GM18517 (cell line): ENCODE data around the gene DAAM1.

Experiments used
- ATAC-seq: cut with Tn5 transposase; IDR thresholded peaks from one replicate; pipeline ENCODE4 v1.9.1; 2021; ENCODE audit warnings: mild to moderate bottlenecking, moderate library complexity; ENCODE audit not compliant: unreplicated experiment

The DAAM1 gene

GRCh38 chr14:59358102-59358501 lies 169.6 kb downstream of the DAAM1 start:
- no peak for ATAC-seq

GRCh38 chr14:59358784-59359183 lies 170.3 kb downstream of the DAAM1 start:
- ATAC-seq, result no peak

- ATAC-seq, result no peak
Measured at GRCh38 chr14:59359431-59360124, 171.1 kb downstream of the DAAM1 start.

GRCh38 chr14:59360233-59360632 lies 171.8 kb downstream of the DAAM1 start:
- no peak for ATAC-seq

GRCh38 chr14:59360923-59361794 lies 172.7 kb downstream of the DAAM1 start:
- ATAC-seq, result no peak

- ATAC-seq, result no peak
Measured at GRCh38 chr14:59362513-59362912, 174.0 kb downstream of the DAAM1 start.

GRCh38 chr14:59363531-59364226 lies 175.2 kb downstream of the DAAM1 start:
- ATAC-seq, result no peak

- ATAC-seq, result no peak
Measured at GRCh38 chr14:59370158-59370742, 181.8 kb downstream of the DAAM1 start.

GRCh38 chr14:59371771-59372170 lies 183.3 kb downstream of the DAAM1 start:
- ATAC-seq, result no peak

- ATAC-seq, result no peak
Measured at GRCh38 chr14:59374048-59374447, 185.6 kb downstream of the DAAM1 start.

GRCh38 chr14:59376686-59377085 lies 188.2 kb downstream of the DAAM1 start:
- ATAC-seq, result no peak

- ATAC-seq, result no peak
Measured at GRCh38 chr14:59377491-59377890, 189.0 kb downstream of the DAAM1 start.

GRCh38 chr14:59377991-59378601 lies 189.6 kb downstream of the DAAM1 start:
- ATAC-seq, result no peak

- ATAC-seq, result no peak
Measured at GRCh38 chr14:59389936-59390335, 201.5 kb downstream of the DAAM1 start.

- no peak for ATAC-seq
Measured at GRCh38 chr14:59391388-59391787, 202.9 kb downstream of the DAAM1 start.

- ATAC-seq, result no peak
Measured at GRCh38 chr14:59394268-59394667, 205.8 kb downstream of the DAAM1 start.

- no peak for ATAC-seq
Measured at GRCh38 chr14:59395672-59396071, 207.2 kb downstream of the DAAM1 start.

GRCh38 chr14:59398841-59399240 lies 210.4 kb downstream of the DAAM1 start:
- no peak for ATAC-seq

- ATAC-seq, result no peak
Measured at GRCh38 chr14:59406454-59407245, 218.2 kb downstream of the DAAM1 start.
